Fibroblast of villous mesenchyme (primary cell): ENCODE data around the gene FCSK. TPM values are rescaled to one million over a fixed set of nuclear protein-coding genes. Genes with fewer than 3 reads are reported as not detected.

Source experiments
- DNase-seq: peaks from one replicate; pipeline ENCODE4 v3.0.0-alpha.2; 2010; ENCODE audit warnings: low read depth
- H3K4me3 ChIP-seq: 2 replicates; pipeline ENCODE4 v1.5.1; 2011; ENCODE audit warnings: low read depth, mild to moderate bottlenecking, low read length
- CTCF ChIP-seq: IDR thresholded peaks from 2 replicates; pipeline ENCODE4 v1.5.1; 2012; ENCODE audit warnings: low read depth, mild to moderate bottlenecking, low read length; ENCODE audit not compliant: insufficient read depth
- total RNA-seq: library from RNA; depleted of rRNA; stranded (reverse); fragments of >200 nt; gene quantifications from 2 replicates; pipeline ENCODE4 v1.2.3, GENCODE V29; 2012

FCSK gene
- total RNA-seq, 1 donor = 9.5 TPM

- no peak for TF ChIP-seq CTCF
- no peak overlapping the region for H3K4me3 ChIP-seq
- peak; percentile 72 for DNase-seq
Observed at GRCh38 chr16:70476272-70477020, 22.1 kb downstream of the FCSK start.

GRCh38 chr16:70478169-70478568, 23.8 kb downstream of the FCSK start:
- no peak for DNase-seq
- H3K4me3 ChIP-seq = no peak overlapping the region
- TF ChIP-seq CTCF = no peak

- DNase-seq = no peak
- no peak for TF ChIP-seq CTCF
Observed at GRCh38 chr16:70478912-70479341, 24.5 kb downstream of the FCSK start.

GRCh38 chr16:70480127-70481105, 26.0 kb downstream of the FCSK start:
- no peak overlapping the region for H3K4me3 ChIP-seq
- DNase-seq = no peak
- no peak for TF ChIP-seq CTCF

More at GRCh38 chr16:70478912-70479341, 24.5 kb downstream of the FCSK start:
- H3K4me3 ChIP-seq = no peak overlapping the region

- TF ChIP-seq CTCF = no peak
- DNase-seq = no peak
- H3K4me3 ChIP-seq = no peak overlapping the region
Observed at GRCh38 chr16:70481929-70482536, 27.6 kb downstream of the FCSK start.

- no peak overlapping the region for H3K4me3 ChIP-seq
- no peak for DNase-seq
- no peak for TF ChIP-seq CTCF
Observed at GRCh38 chr16:70482624-70483023, 28.2 kb downstream of the FCSK start.
